NB4 (cell line): ENCODE measurements around the gene COA4.

Experiments
- DNase-seq: peaks from one replicate; pipeline ENCODE4 v3.0.0; 2010; ENCODE audit warnings: low read depth
- H3K4me3 ChIP-seq: one replicate; pipeline ENCODE4 v1.5.1; 2011; ENCODE audit warnings: mild to moderate bottlenecking, low read depth, low read length, moderate library complexity
- MAX ChIP-seq: IDR thresholded peaks from 2 replicates; pipeline ENCODE4 v1.6.1; 2011; ENCODE audit warnings: low read depth, low read length
- MYC ChIP-seq: IDR thresholded peaks from 2 replicates; pipeline ENCODE4 v1.6.1; 2011; ENCODE audit warnings: low read depth, low read length
- POLR2A ChIP-seq: IDR thresholded peaks from 2 replicates; pipeline ENCODE4 v1.6.1; 2011; ENCODE audit warnings: mild to moderate bottlenecking; ENCODE audit not compliant: insufficient read length; ENCODE audit errors: extremely low read depth
- TF ChIP-seq, protein P1 (sequence below): IDR thresholded peaks from one replicate; pipeline ENCODE4 v1.5.1; 2012; ENCODE audit warnings: low read depth, low read length

The COA4 gene

DNA sequence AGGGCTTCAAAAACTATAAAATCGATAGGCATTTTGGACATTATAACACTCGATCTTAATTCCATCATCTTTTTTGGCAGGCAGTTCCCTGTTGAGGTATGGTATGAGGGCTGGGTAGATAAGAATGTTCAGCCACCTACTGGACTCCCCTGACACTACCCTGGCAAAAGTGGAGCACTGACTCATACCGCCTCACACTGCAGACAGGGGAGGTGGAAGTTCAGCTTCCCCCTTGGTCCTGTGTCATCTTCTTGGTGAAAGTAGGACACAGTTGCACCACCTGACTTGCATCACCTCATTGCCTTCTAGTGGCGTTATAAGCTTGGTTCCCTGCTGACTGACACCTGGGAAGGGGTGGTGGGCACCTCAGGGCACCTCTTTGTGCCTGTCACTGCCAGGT lies 30.5 kb upstream of the COA4 start:
- no peak overlapping the region for H3K4me3 ChIP-seq
- TF ChIP-seq, protein P1, sequence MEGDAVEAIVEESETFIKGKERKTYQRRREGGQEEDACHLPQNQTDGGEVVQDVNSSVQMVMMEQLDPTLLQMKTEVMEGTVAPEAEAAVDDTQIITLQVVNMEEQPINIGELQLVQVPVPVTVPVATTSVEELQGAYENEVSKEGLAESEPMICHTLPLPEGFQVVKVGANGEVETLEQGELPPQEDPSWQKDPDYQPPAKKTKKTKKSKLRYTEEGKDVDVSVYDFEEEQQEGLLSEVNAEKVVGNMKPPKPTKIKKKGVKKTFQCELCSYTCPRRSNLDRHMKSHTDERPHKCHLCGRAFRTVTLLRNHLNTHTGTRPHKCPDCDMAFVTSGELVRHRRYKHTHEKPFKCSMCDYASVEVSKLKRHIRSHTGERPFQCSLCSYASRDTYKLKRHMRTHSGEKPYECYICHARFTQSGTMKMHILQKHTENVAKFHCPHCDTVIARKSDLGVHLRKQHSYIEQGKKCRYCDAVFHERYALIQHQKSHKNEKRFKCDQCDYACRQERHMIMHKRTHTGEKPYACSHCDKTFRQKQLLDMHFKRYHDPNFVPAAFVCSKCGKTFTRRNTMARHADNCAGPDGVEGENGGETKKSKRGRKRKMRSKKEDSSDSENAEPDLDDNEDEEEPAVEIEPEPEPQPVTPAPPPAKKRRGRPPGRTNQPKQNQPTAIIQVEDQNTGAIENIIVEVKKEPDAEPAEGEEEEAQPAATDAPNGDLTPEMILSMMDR = peak; percentile 23
- TF ChIP-seq MYC = no peak
- peak; percentile 62 for DNase-seq

DNA sequence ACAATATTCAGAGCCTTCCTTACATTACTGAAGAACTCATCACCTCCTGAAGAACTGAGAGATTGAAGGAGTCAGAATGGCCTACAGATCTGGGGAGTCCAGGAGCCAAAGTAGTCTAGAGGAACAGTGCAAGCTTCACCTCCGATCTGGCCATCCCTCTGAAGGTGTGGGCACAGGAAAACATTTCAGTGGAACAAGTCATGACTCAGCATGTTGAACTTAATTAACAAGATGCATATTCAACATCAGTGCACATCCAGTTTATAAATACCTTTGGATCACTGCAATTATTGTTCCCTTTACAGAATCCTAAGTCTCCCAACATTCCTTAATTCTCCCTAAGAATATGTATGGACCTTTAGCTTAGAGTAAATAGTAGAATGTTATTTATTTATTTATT lies 25.7 kb upstream of the COA4 start:
- no peak overlapping the region for H3K4me3 ChIP-seq
- no peak for DNase-seq
- no peak for TF ChIP-seq MAX
- no peak for TF ChIP-seq MYC

GRCh38 chr11:73894725-73895335 lies 18.2 kb upstream of the COA4 start:
- no peak for DNase-seq
- TF ChIP-seq POLR2A = no peak
- TF ChIP-seq, protein P1 = no peak
- TF ChIP-seq MAX = no peak
- no peak overlapping the region for H3K4me3 ChIP-seq

GRCh38 chr11:73893041-73893440 lies 16.4 kb upstream of the COA4 start:
- TF ChIP-seq, protein P1 = no peak
- no peak for TF ChIP-seq MAX
- no peak for TF ChIP-seq POLR2A
- TF ChIP-seq MYC = no peak
- no peak overlapping the region for H3K4me3 ChIP-seq
- no peak for DNase-seq

DNA sequence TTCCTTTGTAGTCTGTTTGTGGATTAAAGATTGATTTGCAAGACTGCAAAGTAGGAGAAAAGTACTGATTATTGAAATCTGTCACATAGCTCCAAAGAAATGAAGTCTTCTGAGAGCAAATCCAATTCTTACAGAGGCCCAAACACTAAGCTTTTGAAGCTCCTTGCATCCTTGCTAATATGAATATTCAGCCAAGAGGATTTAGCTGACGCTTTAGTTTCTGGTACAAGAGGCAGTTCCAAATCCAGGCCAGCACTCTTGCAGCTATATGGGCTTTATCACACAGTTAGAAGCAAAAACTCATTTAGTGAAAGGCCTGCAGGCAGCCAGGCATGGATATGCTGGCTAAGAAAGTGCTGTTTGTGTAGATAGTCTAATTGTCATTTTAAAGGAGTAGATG lies 12.9 kb upstream of the COA4 start:
- H3K4me3 ChIP-seq = no peak overlapping the region
- TF ChIP-seq MAX (no peak), MYC (no peak)
- TF ChIP-seq, protein P1 = no peak
- no peak for DNase-seq

GRCh38 chr11:73889019-73889418 lies 12.4 kb upstream of the COA4 start:
- no peak overlapping the region for H3K4me3 ChIP-seq
- no peak for TF ChIP-seq MYC
- TF ChIP-seq, protein P1 = no peak
- no peak for TF ChIP-seq POLR2A
- no peak for TF ChIP-seq MAX
- DNase-seq = peak; percentile 21
